Neural crest cell (in vitro differentiated cells): ENCODE results near the gene SSTR4. TPM values are rescaled to one million over a fixed set of nuclear protein-coding genes. Genes with fewer than 3 reads are reported as not detected.
A peak's percentile ranks its signal among the peaks of the same experiment; 100 is the strongest.

Experiments used
- DNase-seq: peaks from one replicate; pipeline ENCODE4 v3.0.0; 2021; ENCODE audit warnings: low read depth, mixed read lengths, low spot score
- H3K27ac Mint-ChIP-seq: one replicate; pipeline ENCODE4 v1.8.0; 2021; ENCODE audit warnings: mild to moderate bottlenecking, mixed read lengths; ENCODE audit not compliant: unreplicated experiment
- H3K27me3 Mint-ChIP-seq: 2 replicates; pipeline ENCODE4 v1.8.0; 2021; ENCODE audit warnings: low read depth, mild to moderate bottlenecking, mixed read lengths
- H3K36me3 Mint-ChIP-seq: 2 replicates; pipeline ENCODE4 v1.8.0; 2021; ENCODE audit warnings: low read depth, mild to moderate bottlenecking, mixed read lengths
- H3K4me1 Mint-ChIP-seq: 2 replicates; pipeline ENCODE4 v1.8.0; 2021; ENCODE audit warnings: mixed read lengths
- H3K4me3 Mint-ChIP-seq: one replicate; pipeline ENCODE4 v1.8.0; 2021; ENCODE audit warnings: mild to moderate bottlenecking, mixed read lengths
- H3K9me3 Mint-ChIP-seq: 2 replicates; pipeline ENCODE4 v1.8.0; 2021; ENCODE audit warnings: mixed read lengths
- CTCF ChIP-seq: fragments of 200-600 bp; sonication (generic); conservative IDR thresholded peaks from 2 replicates; pipeline ENCODE4 v1.5.0; 2021; ENCODE audit warnings: antibody characterized with exemption, mild to moderate bottlenecking
- total RNA-seq: library from RNA; stranded (reverse); gene quantifications from 2 replicates; pipeline ENCODE4 v1.2.1, GENCODE V29; 2021

The SSTR4 gene
- total RNA-seq, 1 donor from 2014 or later: not detected

GRCh38 chr20:23060629-23061028, 25.5 kb downstream of the SSTR4 start:
- Mint-ChIP-seq H3K27ac (no peak overlapping the region), H3K27me3 (peaks cover 13% of the 10 kb centered on the region), H3K4me1 (peaks cover 22% of the 10 kb centered on the region), H3K4me3 (no peak overlapping the region), H3K36me3 (no peaks in the 10 kb centered on the region), H3K9me3 (peaks cover 3% of the 10 kb centered on the region)
- TF ChIP-seq CTCF: no peak
- DNase-seq: no peak

- TF ChIP-seq CTCF: no peak
- H3K36me3 Mint-ChIP-seq: no peaks in the 10 kb centered on the region
- H3K4me1 Mint-ChIP-seq: peaks cover 22% of the 10 kb centered on the region
- no peak overlapping the region for H3K4me3 Mint-ChIP-seq
- H3K27me3 Mint-ChIP-seq: peaks cover 10% of the 10 kb centered on the region
- no peak overlapping the region for H3K27ac Mint-ChIP-seq
- DNase-seq: no peak
- peaks cover 3% of the 10 kb centered on the region for H3K9me3 Mint-ChIP-seq
These were observed 26.1 kb downstream of the SSTR4 start for GRCh38 chr20:23061262-23061661.

- peaks cover 22% of the 10 kb centered on the region for H3K4me1 Mint-ChIP-seq
- no peaks in the 10 kb centered on the region for H3K9me3 Mint-ChIP-seq
- DNase-seq: no peak
- H3K27me3 Mint-ChIP-seq: peaks cover 10% of the 10 kb centered on the region
- H3K36me3 Mint-ChIP-seq: no peaks in the 10 kb centered on the region
- no peak overlapping the region for H3K27ac Mint-ChIP-seq
- no peak overlapping the region for H3K4me3 Mint-ChIP-seq
- TF ChIP-seq CTCF: peak; percentile 48
These were observed 26.8 kb downstream of the SSTR4 start for GRCh38 chr20:23061734-23062561.

GRCh38 chr20:23062632-23063031, 27.5 kb downstream of the SSTR4 start:
- Mint-ChIP-seq H3K27ac (no peak overlapping the region), H3K36me3 (no peaks in the 10 kb centered on the region), H3K9me3 (no peaks in the 10 kb centered on the region), H3K4me1 (peaks cover 22% of the 10 kb centered on the region), H3K4me3 (no peak overlapping the region), H3K27me3 (peaks cover 6% of the 10 kb centered on the region)
- TF ChIP-seq CTCF: no peak
- DNase-seq: no peak

GRCh38 chr20:23063168-23063567, 28.1 kb downstream of the SSTR4 start:
- Mint-ChIP-seq H3K9me3 (no peaks in the 10 kb centered on the region), H3K27me3 (peaks cover 3% of the 10 kb centered on the region), H3K27ac (no peak overlapping the region), H3K36me3 (no peaks in the 10 kb centered on the region), H3K4me3 (no peak overlapping the region), H3K4me1 (peaks cover 22% of the 10 kb centered on the region)
- DNase-seq: no peak
- TF ChIP-seq CTCF: no peak
